NCI-H460 (cell line): Measurements from ENCODE around the gene LINC00237. TPM values are rescaled to one million over a fixed set of nuclear protein-coding genes. Genes with fewer than 3 reads are reported as not detected.
A peak's percentile ranks its signal among the peaks of the same experiment; 100 is the strongest.

ENCODE experiments used
- DNase-seq: peaks from one replicate; pipeline ENCODE4 v3.0.0-alpha.2; 2016; ENCODE audit warnings: low read depth; ENCODE audit errors: extremely low read depth
- small RNA-seq, 2 experiments: library from RNA; depleted of rRNA; stranded (forward); fragments of <200 nt; gene quantifications; one replicate each; pipeline ENCODE3, GENCODE V24; 2014
- total RNA-seq: library from RNA; depleted of rRNA; stranded (reverse); fragments of >200 nt; shearing (Covaris generic); gene quantifications from 2 replicates; pipeline ENCODE4 v1.2.3, GENCODE V29; 2014; rRNA removed

The LINC00237 gene
- total RNA-seq, 1 experiment from 2014 or later: not detected

- DNase-seq: no peak
Measured at GRCh38 chr20:21052241-21052640, 53.9 kb downstream of the LINC00237 start.

GRCh38 chr20:21050710-21051109 lies 55.4 kb downstream of the LINC00237 start:
- no peak for DNase-seq

- DNase-seq: no peak
Measured at GRCh38 chr20:21049305-21049828, 56.8 kb downstream of the LINC00237 start.

GRCh38 chr20:21048841-21049273 lies 57.3 kb downstream of the LINC00237 start:
- DNase-seq: peak; percentile 33

DNA sequence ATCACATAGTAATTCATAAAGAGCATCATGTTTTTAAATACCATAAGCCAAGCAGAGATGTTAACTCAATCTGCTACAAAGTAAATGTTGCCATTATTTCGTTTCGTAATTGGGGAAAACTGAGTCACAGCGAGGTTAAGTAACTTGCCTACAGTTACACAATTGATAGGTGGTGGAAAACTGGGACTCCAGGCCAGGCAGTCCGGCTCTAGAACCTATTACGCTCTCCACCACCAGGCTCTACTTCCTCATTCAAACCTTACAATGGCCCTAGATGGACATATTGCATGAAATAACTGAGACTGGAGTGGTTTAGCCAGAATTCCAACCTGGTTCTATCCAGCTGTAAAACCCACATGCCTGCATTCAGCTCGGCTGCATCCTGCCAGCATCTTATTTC lies 58.2 kb downstream of the LINC00237 start:
- no peak for DNase-seq

DNA sequence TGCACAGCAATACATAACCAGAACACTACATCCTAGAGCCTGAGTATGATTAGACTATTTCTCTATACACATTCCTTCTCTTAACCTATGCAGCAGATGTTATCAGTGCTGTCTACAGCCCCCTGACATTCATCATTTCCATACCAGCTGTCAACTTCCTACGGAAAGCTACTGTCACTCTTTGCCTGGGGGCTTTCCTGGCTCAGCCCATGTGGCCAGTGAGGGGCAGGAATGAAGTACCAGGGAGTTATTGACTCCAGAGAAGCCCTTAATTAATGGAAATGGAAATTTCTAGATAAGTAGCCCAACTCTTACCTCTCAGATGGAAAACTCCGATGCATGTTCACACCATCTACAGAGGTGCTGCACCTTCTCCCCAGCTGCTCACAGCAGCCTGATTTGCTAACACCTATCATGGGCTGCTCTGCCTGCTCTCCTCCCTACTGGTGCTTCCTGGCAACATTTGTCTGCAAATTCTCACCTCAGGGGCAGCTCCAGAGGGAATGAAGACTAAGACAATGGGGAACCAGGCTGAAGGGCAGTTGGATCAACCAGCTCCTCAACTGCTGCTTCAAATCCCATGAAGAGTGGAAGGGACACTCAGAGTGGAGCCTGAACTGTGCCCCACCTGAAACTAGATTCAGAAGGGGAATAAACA lies 59.6 kb downstream of the LINC00237 start:
- no peak for DNase-seq

Small RNA genes lying within 50 kb of the gene (small RNA-seq; reads per million reads assigned to genes)
- gene RNA5SP477: 0 reads per million in 2 experiments

Other genes with a start within 250 kb of the LINC00237 start
- 15.7 and 17.6 TPM in 2 replicates for gene KIZ, start 19.7 kb upstream of the LINC00237 start, total RNA-seq
- 88.4 and 97.8 TPM in 2 replicates for gene XRN2, start 197.0 kb upstream of the LINC00237 start, total RNA-seq